Ishikawa (cell line): Measurements from ENCODE around the gene NEDD1.

Experiments used
- CEBPB ChIP-seq: IDR thresholded peaks from 2 replicates; pipeline ENCODE4 v1.6.1; 2012
- CREB1 ChIP-seq: IDR thresholded peaks from 2 replicates; pipeline ENCODE4 v1.6.1; 2012; ENCODE audit warnings: low read depth
- EGR1 ChIP-seq: IDR thresholded peaks from 2 replicates; pipeline ENCODE4 v1.6.1; 2012
- EP300 ChIP-seq: IDR thresholded peaks from 2 replicates; pipeline ENCODE4 v1.6.1; 2012; ENCODE audit warnings: borderline replicate concordance
- FOXM1 ChIP-seq: IDR thresholded peaks from 2 replicates; pipeline ENCODE4 v1.6.1; 2012; ENCODE audit warnings: low read depth, borderline replicate concordance
- NFIC ChIP-seq: IDR thresholded peaks from 2 replicates; pipeline ENCODE4 v1.6.1; 2012
- RAD21 ChIP-seq: IDR thresholded peaks from 2 replicates; pipeline ENCODE4 v1.6.1; 2012; ENCODE audit warnings: low read depth
- REST ChIP-seq: IDR thresholded peaks from 2 replicates; pipeline ENCODE4 v1.6.1; 2012; ENCODE audit warnings: low read depth, mild to moderate bottlenecking
- TAF1 ChIP-seq: IDR thresholded peaks from 2 replicates; pipeline ENCODE4 v1.6.1; 2012; ENCODE audit warnings: low read depth, mild to moderate bottlenecking
- TCF12 ChIP-seq: IDR thresholded peaks from 2 replicates; pipeline ENCODE4 v1.6.1; 2012; ENCODE audit warnings: low read depth
- TEAD4 ChIP-seq: IDR thresholded peaks from 2 replicates; pipeline ENCODE4 v1.6.1; 2012
- YY1 ChIP-seq: IDR thresholded peaks from 2 replicates; pipeline ENCODE4 v1.6.1; 2012; ENCODE audit warnings: low read depth
- ZBTB7A ChIP-seq: IDR thresholded peaks from 2 replicates; pipeline ENCODE4 v1.6.1; 2012; ENCODE audit warnings: low read depth
- TF ChIP-seq, protein P1 (sequence below): IDR thresholded peaks from 2 replicates; pipeline ENCODE4 v1.6.1; 2012
- TF ChIP-seq, protein P2 (sequence below): IDR thresholded peaks from 2 replicates; pipeline ENCODE4 v1.6.1; 2012

NEDD1 gene

DNA sequence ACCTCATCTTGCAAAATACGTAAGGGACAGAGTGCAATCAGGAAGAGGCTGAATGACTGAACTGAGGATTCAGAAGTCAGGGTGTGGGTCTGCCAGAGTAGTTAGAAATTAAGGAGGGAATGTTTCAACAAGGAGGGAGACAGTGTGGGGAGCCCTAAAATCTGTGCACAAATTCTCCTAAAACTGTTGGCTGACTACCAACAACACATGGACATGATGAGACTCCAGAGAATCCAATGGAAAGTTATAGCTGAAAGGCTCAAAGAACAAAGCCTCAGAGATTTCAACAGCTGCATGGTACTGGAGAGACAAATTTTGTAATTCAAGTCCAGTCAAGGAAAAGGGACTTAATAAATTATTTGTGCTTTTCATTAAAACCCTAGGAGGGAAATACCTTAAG is 36.1 kb upstream of the NEDD1 start:
- TF ChIP-seq TCF12 (no peak), EP300 (no peak), FOXM1 (no peak), CREB1 (no peak), YY1 (no peak), TEAD4 (no peak), RAD21 (no peak), CEBPB (no peak), ZBTB7A (no peak), EGR1 (no peak), NFIC (no peak), TAF1 (no peak), REST (no peak)
- TF ChIP-seq, protein P1, sequence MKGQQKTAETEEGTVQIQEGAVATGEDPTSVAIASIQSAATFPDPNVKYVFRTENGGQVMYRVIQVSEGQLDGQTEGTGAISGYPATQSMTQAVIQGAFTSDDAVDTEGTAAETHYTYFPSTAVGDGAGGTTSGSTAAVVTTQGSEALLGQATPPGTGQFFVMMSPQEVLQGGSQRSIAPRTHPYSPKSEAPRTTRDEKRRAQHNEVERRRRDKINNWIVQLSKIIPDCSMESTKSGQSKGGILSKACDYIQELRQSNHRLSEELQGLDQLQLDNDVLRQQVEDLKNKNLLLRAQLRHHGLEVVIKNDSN, result no peak
- TF ChIP-seq, protein P2, sequence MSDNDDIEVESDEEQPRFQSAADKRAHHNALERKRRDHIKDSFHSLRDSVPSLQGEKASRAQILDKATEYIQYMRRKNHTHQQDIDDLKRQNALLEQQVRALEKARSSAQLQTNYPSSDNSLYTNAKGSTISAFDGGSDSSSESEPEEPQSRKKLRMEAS, result no peak

DNA sequence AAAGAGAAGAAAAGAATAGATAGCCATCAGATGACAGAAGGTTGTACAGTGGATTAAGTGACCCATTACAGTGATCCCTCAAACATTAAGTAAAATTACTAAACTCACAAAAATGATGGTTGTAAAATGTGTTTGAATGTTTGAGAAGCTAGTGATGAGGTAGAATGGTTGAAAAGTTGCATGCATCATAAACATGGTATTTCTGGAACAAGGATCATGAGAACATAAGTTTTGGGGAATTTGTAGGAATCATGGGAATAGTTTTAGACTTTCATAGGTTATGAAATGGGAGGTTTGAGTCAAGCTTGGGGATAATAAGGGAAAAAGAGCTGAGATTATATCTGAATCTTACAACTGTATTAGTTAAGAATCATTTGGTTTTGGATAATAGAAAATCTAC is 34.1 kb upstream of the NEDD1 start:
- TF ChIP-seq ZBTB7A (no peak), TCF12 (no peak), CEBPB (no peak), TAF1 (no peak), RAD21 (no peak), REST (no peak), EP300 (no peak)

- no peak for TF ChIP-seq EGR1
Observed at GRCh38 chr12:96874211-96874610, 32.8 kb upstream of the NEDD1 start.

DNA sequence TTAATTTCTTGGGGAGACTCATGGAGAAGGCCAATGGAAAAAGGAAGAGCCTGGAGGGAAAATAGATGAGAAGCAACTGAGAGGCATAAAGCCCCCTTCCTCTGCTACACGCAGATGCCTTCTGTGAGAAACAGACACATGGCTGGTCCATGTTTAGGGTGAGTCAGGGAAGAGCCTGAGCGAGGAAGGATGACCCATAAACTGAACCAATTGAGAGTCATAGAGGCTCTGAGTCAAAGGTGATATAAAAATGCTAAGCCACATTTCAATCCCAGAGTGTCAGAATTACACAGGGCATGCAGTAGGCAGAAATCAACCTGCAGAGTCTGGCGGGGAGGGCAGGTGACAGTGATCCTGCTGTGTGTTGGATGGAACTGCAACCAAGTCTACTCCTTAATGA is 30.1 kb upstream of the NEDD1 start:
- TF ChIP-seq, protein P2, result no peak
- TF ChIP-seq TAF1 (no peak), ZBTB7A (no peak), EGR1 (no peak), EP300 (no peak), NFIC (no peak), TEAD4 (no peak), FOXM1 (no peak), CREB1 (no peak), CEBPB (no peak), REST (no peak), RAD21 (no peak), TCF12 (no peak)
- TF ChIP-seq, protein P1, result no peak

- TF ChIP-seq ZBTB7A (no peak), EGR1 (no peak), REST (no peak), YY1 (no peak), TEAD4 (no peak), NFIC (no peak), EP300 (no peak), CEBPB (no peak), TAF1 (no peak), FOXM1 (no peak), RAD21 (no peak), TCF12 (no peak)
- TF ChIP-seq, protein P2, result no peak
Observed at GRCh38 chr12:96878704-96879103, 28.4 kb upstream of the NEDD1 start.
